DMS114 treated with DMSO at 0.1 percent for 48 hours (cell line): Measurements from ENCODE around the gene SLC22A4.

Source experiments
- DNase-seq: peaks from one replicate; lab custom pipeline; 2025; ENCODE audit not compliant: unreplicated experiment; lab: John Stamatoyannopoulos, UW

SLC22A4 gene

GRCh38 chr5:132274050-132274792 lies 20.0 kb upstream of the SLC22A4 start:
- no peak for DNase-seq

GRCh38 chr5:132275367-132276220 lies 18.6 kb upstream of the SLC22A4 start:
- DNase-seq = no peak

GRCh38 chr5:132277256-132277655 lies 16.9 kb upstream of the SLC22A4 start:
- no peak for DNase-seq

- DNase-seq = no peak
Measured at GRCh38 chr5:132277971-132278853, 16.0 kb upstream of the SLC22A4 start.

- no peak for DNase-seq
Measured at GRCh38 chr5:132279801-132280200, 14.4 kb upstream of the SLC22A4 start.

GRCh38 chr5:132280371-132281240 lies 13.6 kb upstream of the SLC22A4 start:
- no peak for DNase-seq

GRCh38 chr5:132281856-132282614 lies 12.2 kb upstream of the SLC22A4 start:
- no peak for DNase-seq

GRCh38 chr5:132283423-132284043 lies 10.7 kb upstream of the SLC22A4 start:
- no peak for DNase-seq

GRCh38 chr5:132289097-132289496 lies 5.1 kb upstream of the SLC22A4 start:
- no peak for DNase-seq

GRCh38 chr5:132291026-132291425 lies 3.2 kb upstream of the SLC22A4 start:
- DNase-seq = no peak

- peak; percentile 59 for DNase-seq
Measured at GRCh38 chr5:132293066-132293991, 865 bp upstream of the SLC22A4 start.

- DNase-seq = no peak
Measured at GRCh38 chr5:132294728-132295504, 722 bp downstream of the SLC22A4 start.

GRCh38 chr5:132295505-132296411 lies 1.6 kb downstream of the SLC22A4 start:
- no peak for DNase-seq

- DNase-seq = no peak
Measured at GRCh38 chr5:132296412-132297016, 2.3 kb downstream of the SLC22A4 start.

GRCh38 chr5:132297211-132297940 lies 3.2 kb downstream of the SLC22A4 start:
- no peak for DNase-seq
